GM21723 (cell line): ENCODE measurements around the gene OR2A14.
"Not testable (repeated sequence)": the region's sequence is repeated elsewhere in the genome, so short reads cannot be mapped to it uniquely, and the experiment has no call there.

ENCODE experiments used
- ATAC-seq: cut with Tn5 transposase; IDR thresholded peaks from one replicate; pipeline ENCODE4 v1.9.1; 2021; ENCODE audit warnings: mild to moderate bottlenecking, moderate library complexity; ENCODE audit not compliant: unreplicated experiment

OR2A14 gene

GRCh38 chr7:144122876-144123275 lies at the start of gene OR2A14:
OR2A14 (plus strand) TSS chr7:144123176; CDS start chr7:144129113, 5,937 bp downstream.
- ATAC-seq, result no peak

GRCh38 chr7:144074374-144074773 lies 48.6 kb upstream of the OR2A14 start:
- ATAC-seq, result no peak

GRCh38 chr7:144085978-144086377 lies 37.0 kb upstream of the OR2A14 start, which contains the start of gene OR2A12:
OR2A12 (plus strand) TSS chr7:144086278; CDS start chr7:144095108, 8,830 bp downstream.
- no peak for ATAC-seq

- ATAC-seq, result no peak
Measured at GRCh38 chr7:144086730-144087129, 36.2 kb upstream of the OR2A14 start.

- ATAC-seq, result no peak
Measured at GRCh38 chr7:144087230-144087629, 35.7 kb upstream of the OR2A14 start.

GRCh38 chr7:144090667-144091066 lies 32.3 kb upstream of the OR2A14 start:
- no peak for ATAC-seq

GRCh38 chr7:144098776-144099175 lies 24.2 kb upstream of the OR2A14 start:
- ATAC-seq, result no peak

- no peak for ATAC-seq
Measured at GRCh38 chr7:144100607-144101006, 22.4 kb upstream of the OR2A14 start.

- no peak for ATAC-seq
Measured at GRCh38 chr7:144102041-144102440, 20.9 kb upstream of the OR2A14 start.

GRCh38 chr7:144105211-144105610 lies 17.8 kb upstream of the OR2A14 start:
- no peak for ATAC-seq

GRCh38 chr7:144109283-144109682 lies 13.7 kb upstream of the OR2A14 start, which contains the start of gene OR2A2:
OR2A2 (plus strand) TSS chr7:144109583; CDS start chr7:144109583, 0 bp downstream.
- no peak for ATAC-seq

GRCh38 chr7:144110272-144110671 lies 12.7 kb upstream of the OR2A14 start:
- no peak for ATAC-seq

- ATAC-seq, result no peak
Measured at GRCh38 chr7:144113651-144114050, 9.3 kb upstream of the OR2A14 start.

- no peak for ATAC-seq
Measured at GRCh38 chr7:144118341-144118740, 4.6 kb upstream of the OR2A14 start.

- ATAC-seq, result peak; percentile 100
Measured at GRCh38 chr7:144127714-144128334, 4.8 kb downstream of the OR2A14 start.

GRCh38 chr7:144129601-144130000 lies 6.6 kb downstream of the OR2A14 start:
- ATAC-seq, result not testable (repeated sequence)

GRCh38 chr7:144130730-144131129 lies 7.8 kb downstream of the OR2A14 start:
- no peak for ATAC-seq

- ATAC-seq, result no peak
Measured at GRCh38 chr7:144132262-144132661, 9.3 kb downstream of the OR2A14 start.

- no peak for ATAC-seq
Measured at GRCh38 chr7:144133307-144133706, 10.3 kb downstream of the OR2A14 start.

GRCh38 chr7:144134116-144134515 lies 11.1 kb downstream of the OR2A14 start:
- no peak for ATAC-seq

- no peak for ATAC-seq
Measured at GRCh38 chr7:144137501-144137900, 14.5 kb downstream of the OR2A14 start.

- ATAC-seq, result no peak
Measured at GRCh38 chr7:144142187-144142586, 19.2 kb downstream of the OR2A14 start.

GRCh38 chr7:144144426-144144825 lies 21.4 kb downstream of the OR2A14 start:
- ATAC-seq, result no peak
